ENCODE data around the gene HSD17B1.
A peak's percentile ranks its signal among the peaks of the same experiment; 100 is the strongest.

- no peak; the same call in 1 of the 2 replicates for TF ChIP-seq USF2 (CRISPR knock-in tag; IDR thresholded peaks at IDR 0.05)
- TF ChIP-seq CTCF (IDR thresholded peaks at IDR 0.05), result no peak
- peak; percentile 84 for TF ChIP-seq CREM (CRISPR knock-in tag; IDR thresholded peaks at IDR 0.05)
- no peak for TF ChIP-seq ZNF138 (CRISPR knock-in tag; conservative IDR thresholded peaks at IDR 0.05)
- no peak for TF ChIP-seq FOXP1 (CRISPR knock-in tag; IDR thresholded peaks at IDR 0.05; ENCODE audit: borderline replicate concordance)
- TF ChIP-seq NFATC4 (CRISPR knock-in tag; IDR thresholded peaks at IDR 0.05), result no peak
- TF ChIP-seq ESRRA (CRISPR knock-in tag; IDR thresholded peaks at IDR 0.05; ENCODE audit: borderline replicate concordance), result no peak; the same call in 1 of the 2 replicates
- TF ChIP-seq ATF2 (CRISPR knock-in tag; IDR thresholded peaks at IDR 0.05; ENCODE audit: borderline replicate concordance, low read depth), result no peak
- peak; percentile 68 for TF ChIP-seq SP1 (CRISPR knock-in tag; conservative IDR thresholded peaks at IDR 0.05)
- TF ChIP-seq ZNF671 (CRISPR knock-in tag; IDR thresholded peaks at IDR 0.05), result no peak
- TF ChIP-seq ZNF425 (CRISPR knock-in tag; conservative IDR thresholded peaks at IDR 0.05), result no peak
- no peak for TF ChIP-seq NR3C1 (CRISPR knock-in tag; conservative IDR thresholded peaks at IDR 0.05; ENCODE audit: low read depth)
- no peak for TF ChIP-seq STAT6 (CRISPR knock-in tag; conservative IDR thresholded peaks at IDR 0.05; ENCODE audit: low read depth)
- TF ChIP-seq MXD4 (CRISPR knock-in tag; IDR thresholded peaks at IDR 0.05; ENCODE audit: borderline replicate concordance), result no peak
Observed at GRCh38 chr17:42577532-42578281, 25.0 kb downstream of the HSD17B1 start, which contains the start of gene PSMC3IP.
